ENCODE measurements around the gene SNRNP70.
A peak's percentile ranks its signal among the peaks of the same experiment; 100 is the strongest.
"Not testable (repeated sequence)": the region's sequence is repeated elsewhere in the genome, so short reads cannot be mapped to it uniquely, and the experiment has no call there.

Gene SNRNP70

DNA sequence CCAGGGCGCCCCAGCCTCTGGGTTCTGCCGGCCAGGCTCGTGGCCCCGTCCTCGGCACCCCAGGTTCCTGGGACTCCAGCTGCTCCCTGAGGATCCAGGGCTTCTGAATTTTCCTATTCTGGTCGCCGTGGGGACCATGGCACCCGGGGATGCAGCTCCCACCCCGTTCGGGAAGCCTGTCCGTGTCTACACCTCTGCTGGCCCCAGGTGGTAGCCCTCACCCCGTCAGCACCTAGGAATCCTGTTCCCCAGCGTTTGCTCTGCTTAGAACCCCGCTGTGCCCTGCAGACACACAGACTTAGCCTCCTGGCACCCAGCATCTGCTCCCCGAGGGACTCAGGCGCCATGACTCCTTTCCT lies 35.1 kb downstream of the SNRNP70 start:
- DNase-seq (ENCODE audit: extremely low read depth, low read depth) = no peak
- TF ChIP-seq, protein P1, sequence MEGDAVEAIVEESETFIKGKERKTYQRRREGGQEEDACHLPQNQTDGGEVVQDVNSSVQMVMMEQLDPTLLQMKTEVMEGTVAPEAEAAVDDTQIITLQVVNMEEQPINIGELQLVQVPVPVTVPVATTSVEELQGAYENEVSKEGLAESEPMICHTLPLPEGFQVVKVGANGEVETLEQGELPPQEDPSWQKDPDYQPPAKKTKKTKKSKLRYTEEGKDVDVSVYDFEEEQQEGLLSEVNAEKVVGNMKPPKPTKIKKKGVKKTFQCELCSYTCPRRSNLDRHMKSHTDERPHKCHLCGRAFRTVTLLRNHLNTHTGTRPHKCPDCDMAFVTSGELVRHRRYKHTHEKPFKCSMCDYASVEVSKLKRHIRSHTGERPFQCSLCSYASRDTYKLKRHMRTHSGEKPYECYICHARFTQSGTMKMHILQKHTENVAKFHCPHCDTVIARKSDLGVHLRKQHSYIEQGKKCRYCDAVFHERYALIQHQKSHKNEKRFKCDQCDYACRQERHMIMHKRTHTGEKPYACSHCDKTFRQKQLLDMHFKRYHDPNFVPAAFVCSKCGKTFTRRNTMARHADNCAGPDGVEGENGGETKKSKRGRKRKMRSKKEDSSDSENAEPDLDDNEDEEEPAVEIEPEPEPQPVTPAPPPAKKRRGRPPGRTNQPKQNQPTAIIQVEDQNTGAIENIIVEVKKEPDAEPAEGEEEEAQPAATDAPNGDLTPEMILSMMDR (IDR thresholded peaks at IDR 0.05; ENCODE audit: low read depth, low read length, missing control alignments) = no peak
- no peak overlapping the region for H3K4me3 ChIP-seq (replicated peaks; ENCODE audit: low read depth, low read length)

DNA sequence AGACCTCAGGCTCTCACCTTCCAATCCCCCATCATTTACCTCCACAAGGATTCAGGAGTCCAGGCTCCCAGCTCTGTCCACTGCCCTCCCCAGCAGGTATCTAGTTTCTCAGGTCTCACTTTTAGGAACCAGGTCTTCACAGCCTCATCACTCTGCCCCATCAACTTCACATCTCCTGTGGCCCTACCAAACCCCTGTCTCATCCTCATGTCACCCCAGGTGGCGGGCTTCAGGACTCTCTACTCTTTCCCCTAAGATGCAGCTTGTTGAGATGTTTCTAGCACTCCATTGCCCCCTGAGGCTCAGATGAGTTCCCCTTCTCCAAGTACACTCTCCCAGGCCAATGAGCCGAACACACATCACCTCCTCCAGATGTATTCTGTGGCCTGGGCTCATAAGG lies 35.6 kb downstream of the SNRNP70 start:
- no peak for DNase-seq (ENCODE audit: extremely low read depth, low read depth)
- no peak overlapping the region for H3K4me3 ChIP-seq (replicated peaks; ENCODE audit: low read depth, low read length)
- TF ChIP-seq, protein P1 (IDR thresholded peaks at IDR 0.05; ENCODE audit: low read depth, low read length, missing control alignments) = no peak

DNA sequence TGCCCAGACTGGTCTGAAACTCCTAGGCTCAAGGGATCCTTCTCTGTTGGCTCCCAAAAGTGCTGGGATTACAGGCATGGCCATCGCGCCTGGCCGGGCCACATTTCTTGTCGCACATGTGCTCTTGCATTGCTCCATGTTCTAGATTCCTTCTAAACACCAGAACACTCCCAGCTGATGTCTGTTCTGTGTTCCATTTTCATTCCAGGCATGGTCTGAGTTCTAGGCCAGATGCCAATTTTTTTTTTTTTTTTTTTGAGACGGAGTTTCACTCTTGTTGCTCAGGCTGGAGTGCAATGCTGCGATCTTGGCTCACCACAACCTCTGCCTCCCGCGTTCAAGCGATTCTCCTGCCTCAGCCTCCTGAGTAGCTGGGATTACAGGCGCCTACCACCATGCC lies 36.6 kb downstream of the SNRNP70 start:
- not testable (repeated sequence) for DNase-seq (ENCODE audit: extremely low read depth, low read depth); H3K4me3 ChIP-seq (replicated peaks; ENCODE audit: low read depth, low read length)

DNA sequence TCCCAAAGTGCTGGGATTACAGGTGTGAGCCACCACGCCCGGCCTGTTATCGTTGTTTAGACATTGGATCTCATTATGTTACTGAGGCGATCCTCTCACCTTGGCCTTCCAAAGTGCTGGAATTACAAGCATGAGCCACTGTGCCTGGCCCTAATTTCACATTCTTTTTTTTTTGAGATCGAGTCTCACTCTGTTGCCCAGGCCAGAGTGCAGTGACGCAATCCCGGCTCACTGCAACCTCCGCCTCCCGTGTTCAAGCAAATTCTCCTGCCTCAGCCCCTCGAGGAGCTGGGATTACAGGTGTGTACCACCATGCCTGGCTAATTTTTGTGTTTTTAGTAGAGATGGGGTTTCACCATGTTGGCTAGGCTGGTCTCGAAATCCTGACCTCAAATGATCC lies 38.0 kb downstream of the SNRNP70 start:
- H3K4me3 ChIP-seq (replicated peaks; ENCODE audit: low read depth, low read length); DNase-seq (ENCODE audit: extremely low read depth, low read depth): not testable (repeated sequence)

DNA sequence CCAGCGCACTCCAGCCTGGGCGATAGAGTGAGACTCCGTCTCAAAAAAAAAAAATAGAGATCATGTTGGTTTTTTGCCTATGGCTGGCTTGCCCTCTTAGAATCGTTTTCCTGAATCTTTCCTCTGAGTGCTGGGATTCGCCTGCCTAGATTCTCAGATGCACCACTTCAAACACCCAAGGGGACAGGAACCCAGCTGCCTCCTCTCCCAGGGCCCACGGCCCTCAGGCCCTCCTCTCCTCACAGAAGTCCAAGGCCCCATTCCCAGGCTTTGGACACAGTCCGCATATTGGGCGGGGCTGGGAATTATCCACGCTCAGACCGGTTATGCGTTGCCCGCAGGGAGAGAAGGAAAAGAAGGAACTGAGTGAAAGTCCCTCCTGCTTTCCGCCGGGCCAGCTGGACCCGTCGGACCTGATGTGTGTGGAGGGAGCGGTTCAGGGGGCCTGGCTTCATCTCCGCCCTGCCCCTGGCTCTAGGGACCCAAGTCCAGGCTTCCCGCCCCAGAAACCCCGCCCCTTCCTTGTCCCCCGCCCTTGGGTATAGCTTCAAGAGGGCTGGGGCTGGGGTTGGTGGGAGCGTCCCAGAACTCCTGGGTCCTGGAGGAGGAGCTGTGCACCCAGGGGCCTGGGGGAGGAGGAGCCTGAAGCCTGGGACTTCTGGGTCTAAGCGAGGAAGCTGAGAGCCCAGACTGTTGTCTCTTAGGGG lies 39.9 kb downstream of the SNRNP70 start:
- no peak for DNase-seq (ENCODE audit: extremely low read depth, low read depth)
- no peak overlapping the region for H3K4me3 ChIP-seq (replicated peaks; ENCODE audit: low read depth, low read length)
- TF ChIP-seq, protein P1 (IDR thresholded peaks at IDR 0.05; ENCODE audit: low read depth, low read length, missing control alignments) = no peak

DNA sequence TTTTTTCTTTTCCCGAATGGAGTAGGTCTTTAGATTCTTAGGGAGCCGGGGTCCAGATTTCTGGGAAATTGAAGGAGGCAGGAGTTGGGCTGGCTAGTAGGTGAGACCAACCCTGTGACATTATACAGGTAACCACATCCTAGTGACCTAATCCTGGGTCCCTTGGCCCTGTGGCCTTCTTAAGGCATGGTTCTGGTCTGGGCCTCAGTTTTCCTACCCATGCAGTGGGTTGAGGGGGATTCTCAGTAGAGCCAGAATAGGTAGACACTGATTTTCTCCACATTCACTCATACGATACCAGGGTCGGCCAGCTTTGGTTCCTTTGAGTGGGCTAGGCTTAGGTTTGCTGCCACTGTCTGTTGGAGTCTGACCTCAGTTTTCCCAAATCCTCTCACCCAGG lies 41.3 kb downstream of the SNRNP70 start:
- DNase-seq (ENCODE audit: extremely low read depth, low read depth) = no peak
- TF ChIP-seq, protein P1 (IDR thresholded peaks at IDR 0.05; ENCODE audit: low read depth, low read length, missing control alignments) = no peak
- no peak overlapping the region for H3K4me3 ChIP-seq (replicated peaks; ENCODE audit: low read depth, low read length)

DNA sequence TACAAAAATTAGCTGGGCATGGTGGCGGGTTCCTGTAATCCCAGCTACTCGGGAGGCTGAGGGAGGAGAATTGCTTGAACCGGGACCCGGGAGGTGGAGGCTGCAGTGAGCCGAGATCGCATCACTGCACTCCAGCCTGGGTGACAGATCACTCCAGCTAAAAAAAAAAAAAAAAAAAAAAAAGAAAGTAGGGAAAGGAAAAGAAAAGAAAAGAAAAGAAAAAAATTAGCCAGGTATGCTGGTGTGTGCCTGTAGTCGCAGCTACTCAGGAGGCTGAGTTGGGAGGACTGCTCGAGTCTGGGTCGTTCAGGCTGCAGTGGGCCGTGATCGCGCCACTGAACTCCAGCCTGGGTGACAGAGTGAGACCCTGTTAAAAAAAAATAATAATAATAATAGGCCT lies 42.0 kb downstream of the SNRNP70 start:
- not testable (repeated sequence) for DNase-seq (ENCODE audit: extremely low read depth, low read depth); H3K4me3 ChIP-seq (replicated peaks; ENCODE audit: low read depth, low read length)

DNA sequence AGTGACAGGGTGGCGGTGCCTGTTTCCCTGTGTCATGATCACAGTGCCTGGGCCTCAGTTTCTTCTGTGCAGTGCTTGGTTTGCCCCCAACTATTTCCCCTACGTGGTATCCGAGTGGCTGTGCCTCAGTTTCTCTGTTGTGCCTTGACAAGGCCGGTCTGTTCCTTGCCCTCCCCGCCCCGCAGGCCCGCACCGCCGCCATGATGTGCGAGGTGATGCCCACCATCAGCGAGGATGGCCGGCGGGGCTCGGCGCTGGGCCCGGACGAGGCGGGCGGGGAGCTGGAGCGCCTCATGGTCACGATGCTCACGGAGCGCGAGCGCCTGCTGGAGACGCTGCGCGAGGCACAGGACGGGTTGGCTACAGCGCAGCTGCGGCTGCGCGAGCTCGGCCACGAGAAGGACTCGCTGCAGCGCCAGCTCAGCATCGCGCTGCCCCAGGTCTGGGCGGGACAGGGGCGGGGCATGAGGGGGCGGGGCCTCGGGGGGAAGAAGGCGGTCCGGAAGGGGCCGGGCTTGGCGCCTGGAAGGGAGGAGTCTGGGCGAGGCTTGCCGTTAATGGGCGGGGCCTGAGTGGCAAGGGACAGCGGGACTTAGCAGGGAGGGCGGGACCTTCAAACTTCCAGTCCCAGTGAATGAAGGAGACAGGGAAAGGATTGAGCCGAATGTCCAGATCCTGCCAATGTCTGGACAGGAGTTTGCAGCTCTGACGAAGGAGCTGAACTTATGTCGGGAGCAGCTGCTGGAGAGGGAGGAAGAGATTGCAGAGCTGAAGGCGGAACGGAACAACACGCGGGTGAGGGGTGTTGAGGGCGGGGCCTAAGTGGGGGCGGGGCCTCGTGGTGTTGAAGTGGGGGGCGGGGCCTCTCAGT lies 42.7 kb downstream of the SNRNP70 start:
- TF ChIP-seq, protein P1 (IDR thresholded peaks at IDR 0.05; ENCODE audit: low read depth, low read length, missing control alignments) = no peak
- H3K4me3 ChIP-seq (replicated peaks; ENCODE audit: low read depth, low read length) = peak overlapping the region; percentile 21
- DNase-seq (ENCODE audit: extremely low read depth, low read depth) = peak; percentile 83

Data from HFF-Myc (cell line).